H1 (cell line): Measurements from ENCODE around the gene TMEM169. TPM values are rescaled to one million over a fixed set of nuclear protein-coding genes. Genes with fewer than 3 reads are reported as not detected.
A peak's percentile ranks its signal among the peaks of the same experiment; 100 is the strongest.

Experiments used
- CTCF ChIA-PET: fragments of 300-600 bp; sonication (Branson Sonifier 250); formaldehyde crosslinking; loops from one replicate; lab custom pipeline; 2021; ENCODE audit not compliant: partially characterized antibody; lab: Charles Lee
- POLR2A ChIA-PET: fragments of 300-600 bp; sonication (Branson Sonifier 250); formaldehyde crosslinking; loops from one replicate; lab custom pipeline; 2021; ENCODE audit warnings: inconsistent platforms; ENCODE audit not compliant: partially characterized antibody; lab: Charles Lee
- DNase-seq, 2 experiments: peaks; one replicate each; pipeline versions ENCODE4 v3.0.0 to v3.0.0-alpha.2; 2010 to 2022; ENCODE audit warnings: low spot score in 2 of 2, low read depth in 1 of 2, mixed read lengths in 1 of 2
- FAIRE-seq: peaks from 2 replicates; lab custom pipeline; 2011; peaks lifted over from hg19 to GRCh38; lab: Jason Lieb, UNC
- H2AFZ ChIP-seq: 2 replicates; pipeline ENCODE4 v1.8.1; 2012; ENCODE audit warnings: low read length, inconsistent platforms
- H2AK5ac ChIP-seq: 2 replicates; pipeline ENCODE4 v1.6.1; 2013; ENCODE audit warnings: low read depth, low read length
- H2BK120ac ChIP-seq: replicated peaks from 2 replicates; pipeline ENCODE3; 2013; ENCODE audit warnings: low read depth, low read length, inconsistent platforms
- H2BK12ac ChIP-seq: 2 replicates; pipeline ENCODE4 v1.6.1; 2013; ENCODE audit warnings: low read depth, low read length
- H2BK15ac ChIP-seq: 2 replicates; pipeline ENCODE4 v1.6.1; 2013; ENCODE audit warnings: low read length
- H2BK20ac ChIP-seq: 2 replicates; pipeline ENCODE4 v1.6.1; 2013; ENCODE audit warnings: low read length
- H2BK5ac ChIP-seq: 2 replicates; pipeline ENCODE4 v1.6.1; 2013; ENCODE audit warnings: low read depth, low read length
- H3K14ac ChIP-seq: 2 replicates; pipeline ENCODE4 v1.6.1; 2013; ENCODE audit warnings: inconsistent platforms; ENCODE audit not compliant: insufficient read length
- H3K18ac ChIP-seq: 2 replicates; pipeline ENCODE4 v1.6.1; 2013; ENCODE audit warnings: low read length; ENCODE audit errors: extremely low read depth
- H3K23ac ChIP-seq: 2 replicates; pipeline ENCODE4 v1.6.1; 2013; ENCODE audit warnings: inconsistent platforms; ENCODE audit not compliant: insufficient read length
- H3K23me2 ChIP-seq: 2 replicates; pipeline ENCODE4 v1.6.1; 2013; ENCODE audit warnings: low read depth, low read length
- H3K27ac ChIP-seq: 2 replicates; pipeline ENCODE4 v1.6.1; 2011; ENCODE audit warnings: low read depth, low read length, inconsistent platforms
- H3K27me3 ChIP-seq, 4 experiments: replicated peaks in 1 of 4; 1 replicate in 1 of 4; 2 replicates in 3 of 4; pipeline versions ENCODE4 v1.6.1 to v1.8.1; 2011 to 2013; ENCODE audit warnings: low read length in 3 of 4, mild to moderate bottlenecking in 3 of 4, inconsistent platforms in 2 of 4, mixed read lengths in 2 of 4, moderate library complexity in 1 of 4; ENCODE audit not compliant: control insufficient read depth in 3 of 4, insufficient read depth in 3 of 4; ENCODE audit errors: extremely low read depth in 1 of 4
- H3K36me3 ChIP-seq, 4 experiments: 2 replicates each; pipeline versions ENCODE4 v1.6.1 to v1.8.1; 2011 to 2013; ENCODE audit warnings: mild to moderate bottlenecking in 4 of 4, low read length in 3 of 4, moderate library complexity in 2 of 4, control low read depth in 1 of 4, inconsistent platforms in 1 of 4; ENCODE audit not compliant: insufficient read depth in 4 of 4, control insufficient read depth in 2 of 4
- H3K4ac ChIP-seq: replicated peaks from 2 replicates; pipeline ENCODE3; 2013; ENCODE audit warnings: low read length, low read depth, mixed read lengths, inconsistent platforms; ENCODE audit not compliant: insufficient read length
- H3K4me1 ChIP-seq, 4 experiments: replicated peaks in 1 of 4; 1 replicate in 1 of 4; 2 replicates in 3 of 4; pipeline versions ENCODE4 v1.6.1 to v1.8.1; 2011 to 2013; ENCODE audit warnings: low read length in 3 of 4, inconsistent platforms in 2 of 4, mixed read lengths in 1 of 4; ENCODE audit not compliant: insufficient read depth in 4 of 4, control insufficient read depth in 3 of 4
- H3K4me2 ChIP-seq, 2 experiments: 2 replicates each; pipeline versions ENCODE4 v1.6.1 to v1.8.1; 2011 to 2013; ENCODE audit warnings: low read depth in 2 of 2, low read length in 2 of 2, control low read depth in 1 of 2, inconsistent platforms in 1 of 2, mild to moderate bottlenecking in 1 of 2; ENCODE audit not compliant: insufficient read depth in 1 of 2
- H3K4me3 ChIP-seq, 4 experiments: fragments of 200-600, 300-600 bp in 1 of 4; sonication (generic), shearing (Covaris generic), sonication (Bioruptor Twin) in 1 of 4; 2 replicates each; pipeline versions ENCODE4 v1.5.1 to v1.8.1; 2011 to 2016; ENCODE audit warnings: low read length in 4 of 4, low read depth in 3 of 4, control low read depth in 2 of 4, inconsistent platforms in 2 of 4, mild to moderate bottlenecking in 2 of 4, mixed read lengths in 1 of 4, moderate library complexity in 1 of 4; ENCODE audit not compliant: insufficient read depth in 2 of 4; ENCODE audit errors: extremely low read depth in 1 of 4
- H3K56ac ChIP-seq: replicated peaks from 2 replicates; pipeline ENCODE3; 2013; ENCODE audit warnings: low read depth, mild to moderate bottlenecking, mixed read lengths, low read length, inconsistent platforms; ENCODE audit not compliant: insufficient read length
- H3K79me1 ChIP-seq: 2 replicates; pipeline ENCODE4 v1.6.1; 2013; ENCODE audit warnings: low read depth, low read length, control low read depth
- H3K79me2 ChIP-seq, 2 experiments: 2 replicates each; pipeline versions ENCODE4 v1.6.1 to v1.8.1; 2012 to 2013; ENCODE audit warnings: low read length in 2 of 2, mild to moderate bottlenecking in 2 of 2, inconsistent platforms in 1 of 2; ENCODE audit not compliant: insufficient read depth in 2 of 2, control insufficient read depth in 1 of 2
- H3K9ac ChIP-seq, 4 experiments: replicated peaks in 1 of 4; 1 replicate in 1 of 4; 2 replicates in 3 of 4; pipeline versions ENCODE4 v1.6.1 to v1.8.1; 2011 to 2013; ENCODE audit warnings: low read depth in 3 of 4, low read length in 3 of 4, control low read depth in 2 of 4, mild to moderate bottlenecking in 2 of 4, moderate library complexity in 2 of 4, inconsistent platforms in 1 of 4; ENCODE audit errors: extremely low read depth in 1 of 4
- H3K9me3 ChIP-seq, 2 experiments: 2 replicates each; pipeline versions ENCODE4 v1.6.1 to v1.8.1; 2012 to 2013; ENCODE audit warnings: mild to moderate bottlenecking in 2 of 2, moderate library complexity in 2 of 2, control low read depth in 1 of 2, inconsistent platforms in 1 of 2, low read depth in 1 of 2, low read length in 1 of 2, mixed read lengths in 1 of 2; ENCODE audit not compliant: insufficient read depth in 2 of 2
- H4K20me1 ChIP-seq, 2 experiments: replicated peaks in 1 of 2; 2 replicates each; pipeline versions ENCODE3 to v1.8.1; 2011 to 2013; ENCODE audit warnings: inconsistent platforms in 2 of 2, low read length in 2 of 2, mild to moderate bottlenecking in 1 of 2; ENCODE audit not compliant: insufficient read depth in 2 of 2, control insufficient read depth in 1 of 2
- H4K5ac ChIP-seq: 2 replicates; pipeline ENCODE4 v1.6.1; 2013; ENCODE audit warnings: low read length, low read depth, mixed read lengths, inconsistent platforms; ENCODE audit not compliant: insufficient read length
- H4K8ac ChIP-seq: 2 replicates; pipeline ENCODE4 v1.8.0; 2013; ENCODE audit warnings: mild to moderate bottlenecking, moderate library complexity, low read length, inconsistent platforms; ENCODE audit not compliant: insufficient read depth; ENCODE audit errors: extremely low read depth
- H4K91ac ChIP-seq: replicated peaks from 2 replicates; pipeline ENCODE3; 2013; ENCODE audit warnings: low read length, mixed read lengths, inconsistent platforms; ENCODE audit not compliant: insufficient read length
- BRCA1 ChIP-seq: IDR thresholded peaks from 2 replicates; pipeline ENCODE4 v1.6.1; 2012; ENCODE audit warnings: low read depth, low read length, improper control_type of control experiment
- CBX5 ChIP-seq: fragments of 300-800, 300-1000 bp; sonication (generic); IDR thresholded peaks from 2 replicates; pipeline ENCODE4 v1.7.1; 2016; ENCODE audit warnings: antibody characterized with exemption, low read length, low read depth
- CTBP2 ChIP-seq: IDR thresholded peaks from 2 replicates; pipeline ENCODE4 v1.7.0; 2011; ENCODE audit warnings: borderline replicate concordance, mild to moderate bottlenecking, moderate library complexity, mixed read lengths, low read length; ENCODE audit not compliant: insufficient read depth, insufficient read length
- HDAC2 ChIP-seq, 2 experiments: fragments of 300-600 bp in 1 of 2; sonication (generic) in 1 of 2; IDR thresholded peaks; 2 replicates each; pipeline ENCODE4 v1.6.1; 2011 to 2012; ENCODE audit warnings: low read depth in 2 of 2, low read length in 2 of 2, mild to moderate bottlenecking in 2 of 2, moderate library complexity in 2 of 2, borderline replicate concordance in 1 of 2, inconsistent platforms in 1 of 2
- HDAC6 ChIP-seq: IDR thresholded peaks from one replicate; pipeline ENCODE4 v1.7.1; 2012; ENCODE audit warnings: low read depth, mild to moderate bottlenecking, inconsistent platforms, low read length, moderate library complexity
- PHF8 ChIP-seq: fragments of 200-600 bp; sonication (generic); conservative IDR thresholded peaks from 2 replicates; pipeline ENCODE4 v1.7.1; 2012; ENCODE audit warnings: low read depth, mild to moderate bottlenecking, inconsistent platforms, low read length, moderate library complexity
- SAP30 ChIP-seq: fragments of 300-600 bp; sonication (generic); IDR thresholded peaks from 2 replicates; pipeline ENCODE4 v1.7.1; 2012; ENCODE audit warnings: low read length, moderate library complexity, mild to moderate bottlenecking, inconsistent platforms; ENCODE audit not compliant: insufficient read depth, insufficient replicate concordance
- SP1 ChIP-seq: IDR thresholded peaks from 2 replicates; pipeline ENCODE4 v1.6.1; 2011; ENCODE audit warnings: low read depth, low read length
- TEAD4 ChIP-seq: IDR thresholded peaks from 2 replicates; pipeline ENCODE4 v1.6.1; 2012; ENCODE audit warnings: low read depth, low read length, inconsistent platforms, mixed read lengths
- ZNF274 ChIP-seq: IDR thresholded peaks from 2 replicates; pipeline ENCODE4 v1.7.0; 2012; ENCODE audit warnings: low read length, borderline replicate concordance; ENCODE audit errors: extremely low read depth
- WGBS, 2 experiments: shearing (Covaris generic) in 1 of 2; methylation state at CpG; one replicate each; pipeline versions ENCODE4 v1.1.6 to v1.1.7; 2013 to 2015; ENCODE audit warnings: low lambda C conversion rate in 2 of 2, mixed read lengths in 2 of 2, inconsistent platforms in 1 of 2, low coverage in 1 of 2, missing lambda C conversion rate in 1 of 2; ENCODE audit not compliant: insufficient replicate concordance in 2 of 2, insufficient coverage in 1 of 2, insufficient read length in 1 of 2; ENCODE audit errors: extremely low coverage in 1 of 2, missing lambda C conversion rate in 1 of 2; 5-methylcytosine and 5-hydroxymethylcytosine counted together
- polyA plus RNA-seq, 7 experiments: library from polyadenylated mRNA; depleted of rRNA in 3 of 7; stranded (reverse) in 5 of 7; unstranded in 2 of 7; fragments of >200 nt in 5 of 7; fragments of 200-250 nt in 2 of 7; gene quantifications; 1 replicate in 5 of 7; 2 replicates in 1 of 7; 4 replicates in 1 of 7; pipeline versions ENCODE4 v1.2.1 to v1.2.3, GENCODE V29; 2011 to 2013; ENCODE audit warnings: missing spikeins in 2 of 7, mixed read lengths in 2 of 7
- total RNA-seq: library from RNA; stranded (reverse); fragmentation: NEBNext Ultra II Directional; extraction: Animal tissue kit (Norgen Biotek cat#: 25700); gene quantifications from 2 replicates; pipeline ENCODE4 v1.2.1, GENCODE V29; 2021

The TMEM169 gene
- total and polyA plus RNA-seq, 2 of the 8 experiments (the other 6 are each of a cell fraction or from before 2014, with no cell fraction given), result 0.41 to 2.4 TPM

GRCh38 chr2:216098421-216099334, 17.0 kb downstream of the TMEM169 start:
- Histone ChIP-seq H3K23me2 (peaks cover 9% of the 10 kb centered on the region), H3K4me2 (no peak overlapping the region), H3K4me3 (no peak overlapping the region), H3K79me1 (peaks cover 2% of the 10 kb centered on the region; the same call in 1 of the 2 replicates), H4K20me1 (peaks cover 0 to 7% of the 10 kb centered on the region in 2 experiments), H3K56ac (peak overlapping the region; percentile 80), H2AK5ac (peak overlapping the region; percentile 76; the same call in 1 of the 2 replicates), H3K27ac (no peak overlapping the region), H2BK12ac (no peak overlapping the region), H4K5ac (no peak overlapping the region), H4K91ac (peak overlapping the region; percentile 72), H3K4me1 (no peaks in the 10 kb centered on the region), H3K4ac (no peak overlapping the region), H3K9me3 (peaks cover 0 to 2% of the 10 kb centered on the region in 2 experiments; a peak in 1 of 4 replicates), H2BK20ac (no peak overlapping the region), H2BK120ac (no peak overlapping the region), H3K27me3 (no peaks in the 10 kb centered on the region), H2BK5ac (peak overlapping the region; percentile 40), H3K9ac (no peak overlapping the region), H3K14ac (no peak overlapping the region), H3K79me2 (no peaks in the 10 kb centered on the region), H3K36me3 (no peaks in the 10 kb centered on the region; a peak in 1 of 8 replicates), H2BK15ac (0 out of 2 replicates have a peak overlapping the region, but pooled peaks have one; percentile 73), H2AFZ (no peak overlapping the region), H3K18ac (no peak overlapping the region), H4K8ac (no peak overlapping the region), H3K23ac (no peak overlapping the region)
- 88 to 100% methylated on average over 6 to 9 of the region's 9 CpGs for WGBS, 2 experiments
- DNase-seq (no peak), FAIRE-seq (no peak)
- CTCF ChIA-PET, result no interaction called here
- POLR2A ChIA-PET, result interaction anchor here (1.3 kb wide), 2 partner anchors 16 to 19 kb away, joined by 3 to 4 read pairs; no protein-coding TSS in a partner anchor
- TF ChIP-seq CTBP2, result no peak
- no peak for TF ChIP-seq HDAC6
- no peak for TF ChIP-seq HDAC2 (IDR thresholded peaks at IDR 0.05; ENCODE audit: borderline replicate concordance in 1 of 2, low read depth in 2 of 2, low read length in 2 of 2)
- no peak for TF ChIP-seq ZNF274
- TF ChIP-seq CBX5, result no peak
- no peak for TF ChIP-seq BRCA1
- TF ChIP-seq TEAD4, result no peak
- no peak for TF ChIP-seq SAP30
- no peak for TF ChIP-seq SP1
- no peak for TF ChIP-seq PHF8
